ENCODE measurements around the gene MAN1A1. TPM values are rescaled to one million over a fixed set of nuclear protein-coding genes. Genes with fewer than 3 reads are reported as not detected.

The MAN1A1 gene
- polyA plus RNA-seq, 1 donor (not counting 4 experiments of a cell fraction or from before 2014, with no cell fraction given) = 20.2 TPM

DNA sequence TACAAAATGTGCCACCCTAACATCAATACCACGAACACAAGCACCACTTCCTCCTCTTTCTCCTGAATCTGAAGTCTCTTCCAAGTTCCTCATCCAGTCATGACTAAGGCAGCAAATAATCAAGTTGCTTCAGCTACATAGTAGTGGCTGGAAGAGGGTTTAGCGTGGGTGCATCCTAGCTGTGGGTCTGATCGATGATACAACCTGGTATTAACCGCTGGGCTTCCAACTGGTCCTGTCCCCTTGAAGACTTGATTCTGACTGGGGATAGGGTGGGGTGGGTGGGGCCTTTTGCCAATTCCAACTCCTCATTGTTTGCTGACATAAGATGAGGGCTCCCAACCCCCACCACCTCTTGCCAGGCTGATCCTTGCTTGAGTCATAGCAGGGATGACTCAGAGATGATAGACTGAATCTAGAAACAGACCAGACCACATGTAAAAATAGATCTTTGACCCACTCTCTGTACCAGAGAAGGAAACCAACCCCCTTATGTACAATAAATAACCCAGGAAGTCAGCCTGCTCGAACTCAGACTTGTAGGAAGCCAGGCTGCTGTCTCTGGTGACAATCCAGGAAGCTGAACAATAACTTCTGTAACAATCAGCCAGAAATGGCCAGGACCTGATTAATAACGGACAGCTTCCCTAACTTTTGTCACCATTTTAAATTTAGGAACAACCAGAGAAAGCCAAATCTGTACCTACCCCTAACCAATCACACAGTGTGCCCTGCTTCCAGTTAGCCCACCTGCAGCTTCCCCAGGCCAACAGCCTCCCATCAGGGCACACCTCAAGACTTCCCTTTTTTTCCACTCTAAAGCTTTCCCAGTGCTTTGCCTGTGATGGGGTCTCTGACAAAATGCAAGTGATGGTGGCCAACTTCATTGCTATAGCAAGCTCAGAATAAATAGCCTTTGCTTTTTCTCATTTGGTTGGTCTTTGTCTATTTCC, 202.2 kb downstream of the MAN1A1 start:
- H4K20me1 ChIP-seq (ENCODE audit: control insufficient read depth, extremely low read depth, insufficient read depth, low read length) = no peaks in the 10 kb centered on the region
- peak overlapping the region; percentile 42 for H2AFZ ChIP-seq (ENCODE audit: control insufficient read depth, low read length)
- peak; percentile 74 for FAIRE-seq
- no peaks in the 10 kb centered on the region for H3K36me3 ChIP-seq (ENCODE audit: control insufficient read depth in 2 of 2, extremely low read depth in 1 of 2, insufficient read depth in 2 of 2, low read length in 2 of 2)
- H3K9me3 ChIP-seq (ENCODE audit: control insufficient read depth, low read depth, low read length) = no peaks in the 10 kb centered on the region
- DNase-seq (ENCODE audit: low read depth, low spot score) = peak; percentile 93
- TF ChIP-seq, protein P1, sequence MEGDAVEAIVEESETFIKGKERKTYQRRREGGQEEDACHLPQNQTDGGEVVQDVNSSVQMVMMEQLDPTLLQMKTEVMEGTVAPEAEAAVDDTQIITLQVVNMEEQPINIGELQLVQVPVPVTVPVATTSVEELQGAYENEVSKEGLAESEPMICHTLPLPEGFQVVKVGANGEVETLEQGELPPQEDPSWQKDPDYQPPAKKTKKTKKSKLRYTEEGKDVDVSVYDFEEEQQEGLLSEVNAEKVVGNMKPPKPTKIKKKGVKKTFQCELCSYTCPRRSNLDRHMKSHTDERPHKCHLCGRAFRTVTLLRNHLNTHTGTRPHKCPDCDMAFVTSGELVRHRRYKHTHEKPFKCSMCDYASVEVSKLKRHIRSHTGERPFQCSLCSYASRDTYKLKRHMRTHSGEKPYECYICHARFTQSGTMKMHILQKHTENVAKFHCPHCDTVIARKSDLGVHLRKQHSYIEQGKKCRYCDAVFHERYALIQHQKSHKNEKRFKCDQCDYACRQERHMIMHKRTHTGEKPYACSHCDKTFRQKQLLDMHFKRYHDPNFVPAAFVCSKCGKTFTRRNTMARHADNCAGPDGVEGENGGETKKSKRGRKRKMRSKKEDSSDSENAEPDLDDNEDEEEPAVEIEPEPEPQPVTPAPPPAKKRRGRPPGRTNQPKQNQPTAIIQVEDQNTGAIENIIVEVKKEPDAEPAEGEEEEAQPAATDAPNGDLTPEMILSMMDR (optimal IDR thresholded peaks at IDR 0.05 in 1 of 3, IDR thresholded peaks at IDR 0.05 in 1 of 3, conservative IDR thresholded peaks at IDR 0.05 in 1 of 3; ENCODE audit: extremely low read depth in 1 of 3, insufficient read depth in 2 of 3, low read length in 3 of 3) = no peak
- no peak for TF ChIP-seq EZH2 (IDR thresholded peaks at IDR 0.05; ENCODE audit: low read length)
- no peaks in the 10 kb centered on the region for H3K27me3 ChIP-seq (ENCODE audit: control insufficient read depth, extremely low read depth, insufficient read depth, low read length)
- peak overlapping the region; percentile 76 for H3K4me2 ChIP-seq (ENCODE audit: control insufficient read depth, extremely low read depth, insufficient read depth, low read depth, low read length)
- peak overlapping the region in 2 of 3 experiments; percentile 11 to 15 for H3K4me3 ChIP-seq (ENCODE audit: control insufficient read depth in 2 of 3, extremely low read depth in 1 of 3, insufficient read depth in 2 of 3, low read depth in 1 of 3, low read length in 3 of 3)
- H3K27ac ChIP-seq (ENCODE audit: control insufficient read depth, insufficient read depth, low read length) = peak overlapping the region; percentile 71
- no peaks in the 10 kb centered on the region for H3K79me2 ChIP-seq (ENCODE audit: control insufficient read depth, insufficient read depth, low read length)
- no peaks in the 10 kb centered on the region for H3K9me1 ChIP-seq (ENCODE audit: control insufficient read depth, extremely low read depth, insufficient read depth, low read length)
- peak overlapping the region; percentile 46 for H3K9ac ChIP-seq (ENCODE audit: control insufficient read depth, extremely low read depth, insufficient read depth, low read length)
- peaks cover 29% of the 10 kb centered on the region for H3K4me1 ChIP-seq (ENCODE audit: control insufficient read depth, extremely low read depth, insufficient read depth, low read length)
- dilution Hi-C loops (cut with MboI; ENCODE audit: extremely low pct_ligation_motif_present, low sequenced_read_pairs) = no loop called here

DNA sequence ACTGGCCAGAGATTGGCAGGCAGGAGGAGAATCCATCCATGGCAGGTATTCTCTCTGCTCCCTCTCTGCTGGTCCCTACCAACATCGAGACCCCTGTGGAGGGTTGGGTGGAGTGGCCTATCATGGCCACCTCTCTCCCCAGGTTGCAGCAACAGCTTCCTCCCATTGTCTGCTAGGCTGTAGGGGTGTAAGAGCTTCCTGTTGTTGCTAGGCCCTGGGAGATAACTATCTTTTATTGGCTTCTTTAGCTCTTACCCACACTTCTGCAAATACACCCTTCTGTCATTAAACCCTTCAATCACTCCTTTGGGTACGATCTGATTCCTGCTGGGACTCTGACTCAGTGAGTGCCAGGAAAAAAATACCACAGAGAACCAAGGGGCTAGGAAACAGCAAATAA, 204.4 kb downstream of the MAN1A1 start:
- Histone ChIP-seq H3K27ac (ENCODE audit: control insufficient read depth, insufficient read depth, low read length) (no peak overlapping the region), H3K4me1 (ENCODE audit: control insufficient read depth, extremely low read depth, insufficient read depth, low read length) (peaks cover 29% of the 10 kb centered on the region), H3K4me3 (ENCODE audit: control insufficient read depth in 2 of 3, extremely low read depth in 1 of 3, insufficient read depth in 2 of 3, low read depth in 1 of 3, low read length in 3 of 3) (no peak overlapping the region), H4K20me1 (ENCODE audit: control insufficient read depth, extremely low read depth, insufficient read depth, low read length) (no peaks in the 10 kb centered on the region), H3K9ac (ENCODE audit: control insufficient read depth, extremely low read depth, insufficient read depth, low read length) (no peak overlapping the region), H3K4me2 (ENCODE audit: control insufficient read depth, extremely low read depth, insufficient read depth, low read depth, low read length) (no peak overlapping the region), H3K9me1 (ENCODE audit: control insufficient read depth, extremely low read depth, insufficient read depth, low read length) (no peaks in the 10 kb centered on the region), H2AFZ (ENCODE audit: control insufficient read depth, low read length) (no peak overlapping the region), H3K9me3 (ENCODE audit: control insufficient read depth, low read depth, low read length) (no peaks in the 10 kb centered on the region), H3K79me2 (ENCODE audit: control insufficient read depth, insufficient read depth, low read length) (no peaks in the 10 kb centered on the region), H3K36me3 (ENCODE audit: control insufficient read depth in 2 of 2, extremely low read depth in 1 of 2, insufficient read depth in 2 of 2, low read length in 2 of 2) (no peaks in the 10 kb centered on the region), H3K27me3 (ENCODE audit: control insufficient read depth, extremely low read depth, insufficient read depth, low read length) (no peaks in the 10 kb centered on the region)
- no peak for FAIRE-seq
- TF ChIP-seq EZH2 (IDR thresholded peaks at IDR 0.05; ENCODE audit: low read length) = no peak
- TF ChIP-seq, protein P1 (optimal IDR thresholded peaks at IDR 0.05 in 1 of 3, IDR thresholded peaks at IDR 0.05 in 1 of 3, conservative IDR thresholded peaks at IDR 0.05 in 1 of 3; ENCODE audit: extremely low read depth in 1 of 3, insufficient read depth in 2 of 3, low read length in 3 of 3) = no peak
- DNase-seq (ENCODE audit: low read depth, low spot score) = no peak
- dilution Hi-C loops (cut with MboI; ENCODE audit: extremely low pct_ligation_motif_present, low sequenced_read_pairs) = no loop called here

Measured in keratinocyte (primary cell).